GM21528 (cell line): Measurements from ENCODE around the gene EXTL2.
"Not testable (repeated sequence)": the region's sequence is repeated elsewhere in the genome, so short reads cannot be mapped to it uniquely, and the experiment has no call there.

Source experiments
- ATAC-seq: cut with Tn5 transposase; IDR thresholded peaks from one replicate; pipeline ENCODE4 v1.9.1; 2021; ENCODE audit warnings: mild to moderate bottlenecking, moderate library complexity; ENCODE audit not compliant: unreplicated experiment, low FRiP score

The EXTL2 gene, protein sequence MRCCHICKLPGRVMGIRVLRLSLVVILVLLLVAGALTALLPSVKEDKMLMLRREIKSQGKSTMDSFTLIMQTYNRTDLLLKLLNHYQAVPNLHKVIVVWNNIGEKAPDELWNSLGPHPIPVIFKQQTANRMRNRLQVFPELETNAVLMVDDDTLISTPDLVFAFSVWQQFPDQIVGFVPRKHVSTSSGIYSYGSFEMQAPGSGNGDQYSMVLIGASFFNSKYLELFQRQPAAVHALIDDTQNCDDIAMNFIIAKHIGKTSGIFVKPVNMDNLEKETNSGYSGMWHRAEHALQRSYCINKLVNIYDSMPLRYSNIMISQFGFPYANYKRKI

DNA sequence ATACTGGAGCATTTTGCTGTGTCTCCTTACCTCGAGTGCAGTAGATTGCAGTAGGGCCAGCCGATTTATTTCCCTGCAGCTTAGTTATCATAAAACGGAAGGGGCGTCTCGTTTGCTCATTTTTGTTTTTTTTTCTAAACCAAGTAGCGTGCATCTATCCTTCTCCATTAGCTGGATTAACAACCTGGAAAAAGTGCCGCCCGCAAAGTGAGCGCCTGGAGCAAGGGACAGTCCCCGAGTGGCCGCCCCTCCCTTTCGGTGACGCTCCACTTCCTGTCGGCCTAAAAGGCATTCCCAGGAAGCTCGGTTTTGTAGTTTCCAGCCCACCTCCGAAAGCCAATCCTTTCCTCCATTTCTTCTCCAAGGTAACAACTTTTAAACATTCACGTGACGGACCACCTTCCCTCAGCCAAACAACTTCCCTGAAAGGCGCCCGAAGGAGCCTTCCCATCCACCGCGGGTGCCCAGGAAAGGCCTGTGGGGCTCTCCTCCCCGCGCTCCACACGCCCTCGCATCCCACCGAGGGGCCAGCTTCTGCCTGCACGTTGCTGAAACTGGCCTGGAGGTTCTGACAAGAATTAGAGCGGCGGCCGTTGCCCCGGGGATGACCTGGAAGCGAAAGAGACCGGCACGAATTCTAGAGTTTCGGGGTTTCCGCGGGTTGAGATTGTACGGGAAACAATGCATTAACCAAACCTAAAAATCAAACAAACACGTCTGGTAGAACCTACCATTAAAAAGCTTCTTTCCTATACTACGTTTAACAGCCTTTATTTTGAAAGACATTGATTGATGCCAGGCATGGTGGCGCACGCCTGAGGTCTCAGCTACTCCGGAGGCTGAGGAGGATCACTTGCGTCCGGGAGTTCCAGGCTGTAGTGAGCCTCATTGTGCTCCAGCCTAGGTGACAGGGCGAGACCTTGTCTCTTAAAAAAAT lies at the start of gene EXTL2:
TSS of gene EXTL2 (minus strand) at position 240 of the 937 bp plus-strand sequence. CDS start 6,085 bp downstream, outside the sequence.
- peak; percentile 56 for ATAC-seq

DNA sequence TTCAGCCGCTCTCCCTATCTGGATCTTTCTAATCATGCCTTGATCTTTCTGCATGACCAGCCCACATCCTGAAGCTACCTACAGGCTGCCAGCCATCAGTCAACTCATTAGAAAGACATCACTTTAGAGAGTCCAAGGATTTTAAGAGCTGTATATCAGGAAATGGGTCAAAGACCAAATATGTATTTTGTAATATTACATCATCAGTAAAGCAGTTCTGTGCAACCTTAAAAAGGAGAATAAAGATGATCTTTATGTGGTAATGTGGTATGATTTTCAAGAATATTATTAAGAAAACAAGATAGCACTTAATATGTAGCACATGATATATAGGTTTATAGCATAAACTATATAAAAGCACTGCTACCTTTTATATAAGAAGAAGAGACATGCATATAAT lies 48.9 kb upstream of the EXTL2 start:
- no peak for ATAC-seq

DNA sequence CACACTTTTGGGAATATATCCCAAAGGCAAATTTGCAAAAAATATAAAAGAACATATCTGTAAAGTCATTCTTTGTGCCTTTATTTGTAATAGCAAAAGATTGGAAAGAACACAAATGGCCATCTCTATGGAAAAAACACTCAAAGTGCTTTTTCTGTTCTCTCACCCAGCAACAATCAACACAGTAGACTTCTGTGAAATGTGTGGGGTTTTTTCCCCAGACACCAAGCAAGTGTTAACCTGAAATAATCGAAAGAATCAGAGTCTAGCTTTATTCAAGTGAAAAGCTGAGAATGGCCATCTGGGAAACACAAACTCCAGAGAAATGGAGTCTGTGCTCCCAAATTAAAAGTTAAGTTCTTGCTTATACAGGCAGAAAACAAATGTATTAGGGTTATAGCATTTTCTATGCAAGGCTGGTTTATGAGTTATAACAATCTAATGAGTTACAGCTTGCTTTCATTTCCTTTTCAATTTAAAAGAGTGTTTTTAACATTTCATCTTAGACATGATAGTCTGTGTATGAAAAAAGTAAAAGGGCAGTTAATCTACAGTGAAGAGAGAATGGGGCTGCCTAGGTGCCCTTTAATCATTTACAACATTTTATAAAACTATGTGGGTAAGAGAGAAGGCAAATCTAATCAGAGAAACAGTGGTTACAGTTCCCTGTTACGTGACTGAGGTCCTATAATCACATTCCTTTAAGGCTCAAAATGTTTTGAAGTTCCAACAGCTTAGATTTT lies 47.8 kb upstream of the EXTL2 start:
- no peak for ATAC-seq

DNA sequence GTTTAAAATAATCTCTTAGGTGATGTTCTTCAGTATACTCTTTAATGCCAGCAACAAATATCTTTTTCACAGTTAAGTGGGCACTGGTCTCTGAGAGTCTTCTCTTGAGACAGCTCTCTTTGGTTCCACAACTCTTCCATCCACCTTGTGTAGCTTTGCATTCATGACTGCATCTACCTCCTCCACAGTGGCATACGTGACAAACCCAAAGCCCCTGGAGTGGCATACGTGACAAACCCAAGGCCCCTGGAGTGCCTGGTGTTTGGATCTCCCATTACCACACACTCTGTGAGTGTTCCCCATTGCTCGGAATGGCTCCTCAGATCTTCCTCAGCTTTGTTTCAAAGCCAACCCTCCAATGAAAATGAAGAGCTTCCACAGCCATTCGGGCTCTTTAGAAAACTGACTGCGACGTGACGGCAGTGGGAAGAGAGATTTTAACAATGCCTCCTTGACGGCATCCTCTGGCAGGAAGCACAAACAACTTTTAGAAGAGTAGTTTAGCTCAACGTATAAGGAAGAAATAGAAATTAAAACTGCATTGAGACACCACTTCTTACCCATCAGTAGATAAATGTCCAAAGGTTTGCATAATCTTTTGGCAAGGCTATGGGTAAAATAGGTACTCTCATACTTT lies 47.1 kb upstream of the EXTL2 start:
- no peak for ATAC-seq

DNA sequence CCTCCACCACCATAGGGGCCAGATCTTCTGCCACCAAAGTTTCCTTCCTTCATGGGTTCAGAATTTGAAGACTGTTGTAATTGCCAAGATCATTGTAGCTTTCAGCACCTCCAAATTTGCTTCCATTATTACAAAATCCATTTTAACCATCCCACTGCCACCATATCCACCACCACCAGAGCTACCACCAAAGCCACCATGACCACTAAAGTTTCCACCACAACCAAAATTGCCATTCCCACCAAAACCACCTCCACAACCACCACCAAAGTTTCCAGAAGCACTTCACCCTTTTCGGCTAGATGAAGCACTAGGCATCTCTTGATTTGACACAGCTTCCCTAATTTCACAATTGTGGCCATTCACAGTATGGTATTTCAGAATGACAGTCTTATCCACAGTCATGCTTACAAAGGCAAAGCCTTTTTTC lies 46.5 kb upstream of the EXTL2 start:
- no peak for ATAC-seq

DNA sequence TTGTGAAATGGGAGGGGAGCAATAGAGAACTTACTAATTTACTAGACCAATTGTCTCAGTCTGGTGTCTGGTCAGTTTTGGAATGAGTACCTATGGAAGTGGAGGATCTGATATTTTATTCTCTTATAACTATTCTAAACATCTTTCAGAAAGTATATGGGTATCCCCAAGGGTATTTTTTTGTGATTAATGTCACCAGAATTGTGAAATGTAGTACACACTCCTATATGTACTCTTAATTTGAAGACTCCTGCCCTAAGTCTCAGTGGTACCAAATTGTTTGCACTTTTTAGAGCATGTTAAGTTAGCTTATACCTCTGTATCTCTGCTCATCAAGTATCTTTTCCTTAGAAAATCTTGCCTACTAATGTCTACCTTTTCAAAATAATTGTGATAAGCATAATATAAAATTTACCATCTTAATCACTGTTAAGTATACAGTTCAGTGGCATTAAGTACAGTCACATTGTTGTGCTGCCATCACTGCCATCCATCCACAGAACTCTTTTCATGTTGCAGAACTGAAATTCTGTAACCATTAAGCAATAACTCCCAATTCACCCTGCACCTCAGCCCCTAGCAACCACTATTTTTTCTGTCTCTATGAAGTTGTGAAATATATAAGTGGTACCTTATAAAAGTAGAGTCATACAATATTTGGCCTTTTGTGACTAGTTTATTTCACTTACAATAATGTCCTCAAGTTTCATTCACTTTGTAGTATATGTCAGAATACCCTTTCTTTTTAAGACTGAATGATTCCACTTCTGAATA lies 41.7 kb upstream of the EXTL2 start:
- no peak for ATAC-seq

DNA sequence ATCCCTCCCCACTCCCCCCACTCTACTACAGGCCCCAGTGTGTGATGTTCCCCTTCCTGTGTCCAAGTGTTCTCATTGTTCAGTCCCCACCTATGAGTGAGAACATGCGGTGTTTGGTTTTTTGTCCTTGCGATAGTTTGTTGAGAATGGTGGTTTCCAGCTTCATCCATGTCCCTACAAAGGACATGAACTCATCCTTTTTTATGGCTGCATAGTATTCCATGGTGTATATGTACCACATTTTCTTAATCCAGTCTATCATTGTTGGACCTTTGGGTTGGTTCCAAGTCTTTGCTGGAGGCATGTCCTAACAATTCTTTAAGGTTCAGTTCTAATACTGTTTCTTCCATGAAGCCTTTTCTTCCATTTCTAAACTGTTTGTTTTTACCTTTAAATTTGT lies 38.9 kb upstream of the EXTL2 start:
- ATAC-seq = not testable (repeated sequence)

DNA sequence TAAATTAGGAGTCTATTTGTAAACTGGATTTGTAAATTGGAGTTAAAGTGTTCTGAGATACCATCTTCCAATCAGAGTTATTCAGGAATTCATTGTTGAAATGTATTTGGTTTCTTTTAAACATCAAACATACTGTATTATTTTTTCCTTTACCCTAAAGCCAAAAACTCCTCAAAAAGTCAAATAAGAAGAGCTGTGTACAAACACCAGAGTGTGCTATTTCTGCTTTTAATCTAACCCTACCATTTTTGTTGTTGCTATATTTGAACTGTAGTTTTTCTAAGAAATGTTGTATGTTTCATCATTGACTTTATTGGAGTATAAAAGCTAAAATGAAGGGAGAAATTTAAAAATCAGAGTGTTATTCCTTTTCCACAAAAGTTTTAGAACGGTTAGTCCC lies 37.1 kb upstream of the EXTL2 start:
- ATAC-seq = no peak

DNA sequence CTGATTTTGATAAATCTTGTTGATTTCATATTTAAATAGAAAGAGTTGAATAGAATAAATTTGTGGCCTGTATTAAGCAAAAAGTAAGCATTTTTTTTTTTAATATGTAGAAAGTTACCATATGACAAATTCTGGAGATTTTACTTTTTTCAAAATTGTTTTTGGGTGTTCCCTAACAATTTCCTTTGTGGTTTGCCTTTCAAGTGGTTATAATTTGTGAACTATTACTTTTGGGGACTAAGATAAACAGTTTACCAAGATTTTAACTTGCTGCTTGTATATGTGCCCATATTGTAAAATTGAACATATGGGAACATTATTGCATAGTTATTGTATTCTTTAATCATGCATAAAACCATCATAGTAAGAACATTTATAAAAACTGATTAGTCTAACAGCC lies 35.9 kb upstream of the EXTL2 start:
- no peak for ATAC-seq

DNA sequence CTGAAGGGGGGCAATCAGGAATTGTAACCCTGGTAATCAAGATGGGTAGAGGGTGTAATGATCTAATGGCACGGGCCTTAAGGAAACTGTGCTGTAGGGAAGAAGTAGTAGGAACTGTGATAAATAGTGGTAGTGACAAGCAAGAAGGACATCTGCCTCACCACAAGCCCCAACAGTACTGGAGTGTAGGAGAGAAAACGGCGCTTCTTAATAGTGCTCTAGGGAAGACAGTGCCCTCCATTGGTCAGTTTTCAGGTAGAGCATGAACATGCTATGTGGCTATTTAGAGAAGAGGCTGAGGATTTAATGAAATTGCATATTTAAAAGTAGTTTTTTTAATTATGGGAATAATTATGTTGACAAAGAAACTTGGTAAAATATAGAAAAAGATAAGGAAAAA lies 33.5 kb upstream of the EXTL2 start:
- no peak for ATAC-seq

DNA sequence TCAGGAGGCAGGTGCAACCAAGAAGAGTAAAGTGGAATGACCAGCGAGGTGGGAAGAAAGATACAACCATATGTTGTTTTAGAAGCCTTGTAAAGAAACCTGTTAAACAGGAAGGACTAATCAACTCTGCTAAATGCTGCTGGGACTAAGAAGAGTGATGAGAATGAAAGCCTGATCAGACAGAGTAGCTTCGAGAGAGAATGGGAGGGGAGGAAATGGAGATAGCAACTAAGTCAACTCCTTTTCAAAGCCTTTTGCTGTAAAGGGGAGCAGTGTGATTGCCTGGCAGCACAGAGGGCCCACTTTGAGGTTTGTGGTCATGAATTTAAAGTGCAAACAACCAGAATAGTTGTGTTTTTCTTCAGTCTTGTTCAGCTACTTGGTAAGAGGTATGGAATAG lies 32.6 kb upstream of the EXTL2 start:
- no peak for ATAC-seq

DNA sequence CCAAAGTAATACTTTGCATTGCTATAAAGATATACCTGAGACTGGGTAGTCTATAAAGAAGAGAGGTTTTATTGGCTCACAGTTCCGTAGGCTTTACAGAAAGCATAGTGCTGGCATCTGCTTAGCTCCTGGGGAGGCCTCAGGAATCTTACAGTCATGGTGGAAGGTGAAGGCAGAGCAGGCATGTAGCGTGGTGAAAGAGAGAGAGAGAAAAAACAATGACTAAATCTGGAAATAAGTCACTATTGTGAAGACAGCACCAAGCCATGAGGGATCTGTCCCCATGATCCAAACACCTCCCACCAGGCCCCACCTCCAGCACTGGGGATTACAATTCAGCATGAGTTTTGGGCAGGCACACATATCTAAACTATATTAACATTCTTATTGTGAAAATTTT lies 31.6 kb upstream of the EXTL2 start:
- ATAC-seq = no peak

DNA sequence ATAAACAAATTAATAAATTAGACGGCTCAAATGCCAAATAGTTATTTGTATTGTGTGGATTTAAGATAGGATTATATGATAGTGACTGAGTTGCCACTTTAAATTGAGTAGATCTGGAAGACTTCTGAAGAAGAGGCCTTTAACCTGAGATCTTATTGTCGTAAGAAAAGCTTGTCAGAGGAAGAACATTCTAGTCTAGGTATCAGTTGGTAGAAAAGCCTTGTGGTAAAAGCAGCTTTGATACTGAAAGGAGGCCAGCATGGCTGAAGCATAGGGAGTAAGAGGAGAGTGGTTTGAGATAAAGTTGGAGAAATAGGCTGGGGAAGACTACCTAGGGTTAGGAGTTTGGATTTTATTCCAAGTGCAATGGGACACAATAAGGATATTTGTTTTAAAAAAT lies 30.3 kb upstream of the EXTL2 start:
- no peak for ATAC-seq

DNA sequence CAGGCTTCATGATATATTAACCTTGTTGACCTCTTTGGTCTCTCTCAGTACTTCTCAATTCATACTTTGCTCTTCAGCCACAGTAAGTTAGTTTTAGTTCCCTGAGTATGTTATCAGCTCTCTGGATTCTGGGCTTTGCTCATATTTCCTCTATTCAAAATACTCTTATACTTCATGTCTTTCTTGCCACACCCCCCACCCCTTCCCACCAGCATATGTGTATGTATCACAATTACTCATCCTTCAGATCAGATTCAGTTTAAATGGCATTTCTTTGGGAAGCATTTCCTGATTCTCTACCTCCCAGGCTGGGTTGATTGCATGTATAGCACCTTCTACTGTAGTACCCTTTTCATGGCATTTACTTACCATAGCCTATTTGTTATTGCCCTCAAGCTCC lies 29.6 kb upstream of the EXTL2 start:
- no peak for ATAC-seq

DNA sequence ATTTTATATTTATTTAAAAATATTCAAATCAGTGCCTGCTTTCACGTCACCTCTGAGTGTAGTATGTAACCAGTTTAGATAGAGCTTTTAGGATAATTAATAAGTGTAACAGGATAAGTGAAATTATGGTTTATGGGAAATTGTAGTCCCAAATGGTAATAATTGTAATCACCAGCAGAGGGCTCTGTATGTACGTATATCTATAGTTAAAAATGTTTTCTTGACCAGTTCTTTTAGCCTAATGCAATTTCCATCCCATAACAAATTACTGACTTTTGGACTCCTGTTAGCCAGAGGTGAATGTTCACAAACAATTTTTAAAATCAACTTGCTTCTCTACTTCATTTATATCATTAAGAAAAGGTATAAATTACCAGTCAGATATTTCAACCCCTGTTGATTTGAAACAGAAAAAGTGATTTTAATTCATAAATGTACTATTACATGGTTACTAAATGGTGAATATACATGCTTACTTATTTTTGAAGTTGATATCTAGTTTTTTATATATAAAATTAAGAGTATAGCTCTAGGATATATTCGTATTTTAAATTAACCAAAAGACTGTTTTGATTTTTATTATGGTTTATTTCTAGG lies 26.6 kb upstream of the EXTL2 start:
- no peak for ATAC-seq

DNA sequence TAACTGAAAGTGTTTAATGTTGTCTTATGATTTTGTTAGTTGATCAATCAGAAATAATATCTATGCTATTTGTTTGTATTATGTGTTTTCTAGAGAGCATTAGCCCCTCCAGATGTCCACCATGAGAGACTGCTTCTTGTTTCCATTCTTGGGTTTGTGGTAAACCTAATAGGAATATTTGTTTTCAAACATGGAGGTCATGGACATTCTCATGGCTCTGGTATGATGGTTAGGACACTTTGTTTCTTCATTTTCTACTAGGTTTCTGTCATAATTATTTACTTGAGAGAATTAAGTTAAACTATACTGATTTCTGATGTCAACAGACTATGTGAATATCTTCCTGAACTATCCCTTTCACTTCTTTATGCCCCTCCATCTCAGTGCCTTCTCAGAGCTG lies 17.4 kb upstream of the EXTL2 start:
- no peak for ATAC-seq

DNA sequence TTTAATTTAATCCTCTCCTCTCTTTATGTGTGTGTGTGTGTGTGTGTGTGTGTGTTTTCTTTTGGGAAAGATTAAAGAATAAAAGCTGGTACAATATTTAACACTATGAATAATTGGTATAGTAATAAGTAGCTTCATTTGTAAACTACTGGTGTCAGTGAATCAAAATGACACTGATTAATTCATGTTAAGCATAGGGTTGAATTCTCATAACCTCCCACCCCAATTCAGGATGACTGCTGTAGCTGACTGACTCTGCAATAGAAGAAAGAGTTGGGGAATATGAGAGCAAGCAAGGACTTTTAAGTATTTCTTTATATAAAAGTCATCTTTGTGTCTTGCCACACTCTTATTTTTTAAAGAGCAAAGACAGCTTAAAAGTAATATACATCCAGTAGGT lies 14.4 kb upstream of the EXTL2 start:
- ATAC-seq = no peak

DNA sequence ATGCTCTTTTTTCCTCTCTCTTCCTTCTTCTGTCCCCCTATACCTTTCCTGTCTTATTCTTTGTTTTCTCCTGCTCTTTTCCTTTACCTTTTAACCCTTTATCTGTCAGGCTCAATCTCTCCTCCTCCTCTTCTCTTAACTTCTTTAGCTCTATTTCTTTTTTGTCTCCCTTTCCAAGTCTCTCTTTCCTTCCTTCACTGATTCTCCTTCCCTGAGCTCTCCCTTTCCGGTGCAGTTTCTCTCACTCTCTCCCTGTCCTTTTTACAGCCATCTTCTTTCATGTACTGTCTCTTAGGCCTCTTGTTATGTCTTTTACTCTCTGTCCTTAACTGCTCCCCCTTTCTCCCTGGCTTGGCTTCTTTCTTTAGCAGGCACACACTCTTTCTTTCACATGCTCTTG lies 13.2 kb upstream of the EXTL2 start:
- ATAC-seq = no peak

DNA sequence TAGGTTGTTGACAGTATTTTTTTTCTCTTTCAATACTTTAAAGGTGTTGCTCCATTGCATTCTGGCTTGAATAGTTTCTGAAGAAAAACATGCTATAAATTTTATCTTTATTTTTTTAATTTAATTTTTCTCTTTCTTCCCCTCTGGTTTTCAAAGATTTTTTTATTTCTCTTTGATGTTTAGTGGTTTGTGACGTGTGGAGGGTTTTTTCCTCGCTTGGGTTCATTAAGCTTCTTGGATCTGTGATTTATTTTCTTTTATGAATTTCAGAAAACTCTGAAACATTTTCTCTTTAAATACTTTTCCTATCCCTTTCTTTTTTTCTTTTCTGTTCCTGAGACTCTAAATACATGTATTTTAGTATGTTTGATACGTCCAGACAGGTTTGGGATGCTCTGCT lies 10.5 kb upstream of the EXTL2 start:
- ATAC-seq = no peak
